ENCODE data around the gene TTLL3. TPM values are rescaled to one million over a fixed set of nuclear protein-coding genes. Genes with fewer than 3 reads are reported as not detected.

Gene TTLL3
- polyA plus RNA-seq, 1 donor from 2014 or later, result 47.6 TPM

GRCh38 chr3:9786825-9787669, 23.0 kb upstream of the TTLL3 start:
- H3K27me3 ChIP-seq (ENCODE audit: insufficient read depth, low read depth, low read length), result no peaks in the 10 kb centered on the region
- no peaks in the 10 kb centered on the region for H3F3A ChIP-seq (ENCODE audit: insufficient read depth, low read length, poor library complexity, severe bottlenecking)
- peaks cover 3% of the 10 kb centered on the region for H3K79me2 ChIP-seq (replicated peaks; ENCODE audit: insufficient read depth, low read length)
- no peaks in the 10 kb centered on the region for H3K9me3 ChIP-seq (ENCODE audit: low read length)
- H3K36me3 ChIP-seq (ENCODE audit: insufficient read depth, low read length), result peaks cover 5% of the 10 kb centered on the region
- no peak for TF ChIP-seq TAF1 (IDR thresholded peaks at IDR 0.05; ENCODE audit: low read depth)
- peak; percentile 42 for TF ChIP-seq CTCF (IDR thresholded peaks at IDR 0.05; ENCODE audit: poor library complexity, severe bottlenecking)
- H3K4me3 ChIP-seq (ENCODE audit: low read length), result no peak overlapping the region
- no peak overlapping the region for H3K4me2 ChIP-seq (ENCODE audit: low read length)
- no peaks in the 10 kb centered on the region for H3K9me2 ChIP-seq (ENCODE audit: insufficient read depth, low read length)
- H3K27ac ChIP-seq (ENCODE audit: low read length), result no peak overlapping the region
- no peaks in the 10 kb centered on the region for H4K20me1 ChIP-seq (ENCODE audit: insufficient read depth)
- H3K9ac ChIP-seq (ENCODE audit: low read length), result no peak overlapping the region
- no peak overlapping the region for H2AFZ ChIP-seq (ENCODE audit: low read depth, low read length)

DNA sequence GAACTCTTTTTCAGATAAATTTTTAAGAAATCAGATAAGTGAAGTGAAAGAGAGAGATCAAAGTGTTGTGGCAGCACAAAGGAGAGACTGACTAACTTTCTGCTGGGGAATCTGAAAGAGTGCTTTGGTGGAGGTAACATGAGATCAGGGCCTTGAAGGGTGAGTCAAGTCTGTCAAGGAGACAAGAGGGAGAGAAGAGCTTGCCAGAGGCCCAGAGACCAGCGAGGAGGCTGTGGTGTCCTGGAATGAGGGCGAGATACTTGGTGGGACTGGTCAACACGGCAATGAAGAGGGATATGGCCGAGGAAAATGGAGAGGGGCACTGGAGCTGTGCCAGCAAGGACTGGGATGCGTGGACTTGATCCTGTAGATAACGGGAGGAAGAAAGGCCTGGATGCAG, 22.3 kb upstream of the TTLL3 start:
- Histone ChIP-seq H3K9me2 (ENCODE audit: insufficient read depth, low read length) (no peaks in the 10 kb centered on the region), H3F3A (ENCODE audit: insufficient read depth, low read length, poor library complexity, severe bottlenecking) (no peaks in the 10 kb centered on the region), H3K27me3 (ENCODE audit: insufficient read depth, low read depth, low read length) (no peaks in the 10 kb centered on the region), H3K9me3 (ENCODE audit: low read length) (no peaks in the 10 kb centered on the region), H4K20me1 (ENCODE audit: insufficient read depth) (no peaks in the 10 kb centered on the region), H3K4me2 (ENCODE audit: low read length) (no peak overlapping the region), H2AFZ (ENCODE audit: low read depth, low read length) (no peak overlapping the region), H3K36me3 (ENCODE audit: insufficient read depth, low read length) (peaks cover 5% of the 10 kb centered on the region), H3K4me3 (ENCODE audit: low read length) (no peak overlapping the region), H3K27ac (ENCODE audit: low read length) (no peak overlapping the region), H3K79me2 (replicated peaks; ENCODE audit: insufficient read depth, low read length) (peaks cover 4% of the 10 kb centered on the region), H3K9ac (ENCODE audit: low read length) (no peak overlapping the region)
- TF ChIP-seq SMC3 (conservative IDR thresholded peaks at IDR 0.05; ENCODE audit: poor library complexity), result no peak
- TF ChIP-seq TAF1 (IDR thresholded peaks at IDR 0.05; ENCODE audit: low read depth), result no peak
- no peak for TF ChIP-seq CTCF (IDR thresholded peaks at IDR 0.05; ENCODE audit: poor library complexity, severe bottlenecking)
- TF ChIP-seq RAD21 (conservative IDR thresholded peaks at IDR 0.05), result no peak
- TF ChIP-seq EZH2 (IDR thresholded peaks at IDR 0.05; ENCODE audit: borderline replicate concordance, insufficient read depth, low read length, poor library complexity, severe bottlenecking), result no peak

DNA sequence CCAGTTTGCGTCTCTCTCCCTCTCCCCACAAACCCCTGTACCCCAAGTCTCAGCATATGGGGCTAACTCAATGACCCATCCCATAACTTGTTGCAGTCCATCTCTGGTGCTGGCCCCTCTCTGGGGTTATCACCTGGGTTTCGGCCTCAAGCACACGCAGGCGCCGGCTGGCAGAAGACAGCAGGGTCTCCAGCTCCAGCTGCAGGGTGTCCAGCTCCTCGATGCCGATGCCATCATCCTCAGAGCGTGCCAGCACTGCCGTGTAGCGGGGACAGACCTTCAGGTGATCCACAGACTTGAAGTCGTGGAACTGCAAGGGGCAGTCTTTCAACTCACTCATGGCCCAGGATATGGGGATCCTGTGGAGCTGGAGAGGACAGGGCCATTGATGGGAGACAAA, 18.9 kb upstream of the TTLL3 start:
- peaks cover 5% of the 10 kb centered on the region for H3K36me3 ChIP-seq (ENCODE audit: insufficient read depth, low read length)
- no peak overlapping the region for H2AFZ ChIP-seq (ENCODE audit: low read depth, low read length)
- H3K9ac ChIP-seq (ENCODE audit: low read length), result no peak overlapping the region
- H3K4me2 ChIP-seq (ENCODE audit: low read length), result no peak overlapping the region
- TF ChIP-seq EP300 (conservative IDR thresholded peaks at IDR 0.05; ENCODE audit: poor library complexity, severe bottlenecking), result no peak
- no peak for TF ChIP-seq CTCF (IDR thresholded peaks at IDR 0.05; ENCODE audit: poor library complexity, severe bottlenecking)
- no peak for TF ChIP-seq POLR2AphosphoS5 (IDR thresholded peaks at IDR 0.05)
- no peak for TF ChIP-seq SMC3 (conservative IDR thresholded peaks at IDR 0.05; ENCODE audit: poor library complexity)
- no peak for TF ChIP-seq REST (IDR thresholded peaks at IDR 0.05; ENCODE audit: borderline replicate concordance)
- no peak for TF ChIP-seq MXI1 (conservative IDR thresholded peaks at IDR 0.05; ENCODE audit: poor library complexity, severe bottlenecking)
- no peak for TF ChIP-seq EZH2 (IDR thresholded peaks at IDR 0.05; ENCODE audit: borderline replicate concordance, insufficient read depth, low read length, poor library complexity, severe bottlenecking)
- no peak for TF ChIP-seq RAD21 (conservative IDR thresholded peaks at IDR 0.05)
- no peak for TF ChIP-seq TAF1 (IDR thresholded peaks at IDR 0.05; ENCODE audit: low read depth)
- H4K20me1 ChIP-seq (ENCODE audit: insufficient read depth), result no peaks in the 10 kb centered on the region
- no peaks in the 10 kb centered on the region for H3K9me2 ChIP-seq (ENCODE audit: insufficient read depth, low read length)
- no peaks in the 10 kb centered on the region for H3K27me3 ChIP-seq (ENCODE audit: insufficient read depth, low read depth, low read length)
- no peaks in the 10 kb centered on the region for H3F3A ChIP-seq (ENCODE audit: insufficient read depth, low read length, poor library complexity, severe bottlenecking)
- no peak overlapping the region for H3K27ac ChIP-seq (ENCODE audit: low read length)
- H3K4me3 ChIP-seq (ENCODE audit: low read length), result peak overlapping the region; percentile 97
- H3K79me2 ChIP-seq (replicated peaks; ENCODE audit: insufficient read depth, low read length), result peaks cover 30% of the 10 kb centered on the region
- H3K9me3 ChIP-seq (ENCODE audit: low read length), result no peaks in the 10 kb centered on the region
